Kidney (tissue), 14 donors: ENCODE results near the gene TAS2R9. TPM values are rescaled to one million over a fixed set of nuclear protein-coding genes. Genes with fewer than 3 reads are reported as not detected.

ENCODE experiments used
- DNase-seq, 5 donors: peaks; one replicate each; pipeline ENCODE4 v3.0.0-alpha.2; 2013 to 2020
- FAIRE-seq: peaks from 2 replicates; lab custom pipeline; 2012; peaks lifted over from hg19 to GRCh38; lab: Jason Lieb, UNC
- H3K27ac ChIP-seq, 2 donors: one replicate each; pipeline ENCODE4 v1.7.0; 2013; ENCODE audit warnings: low read depth in 2 of 2, low read length in 2 of 2, inconsistent platforms in 1 of 2
- H3K27me3 ChIP-seq: one replicate; pipeline ENCODE4 v1.7.1; 2013; ENCODE audit warnings: low read length, inconsistent platforms; ENCODE audit not compliant: control insufficient read depth, insufficient read depth
- H3K36me3 ChIP-seq, 3 donors: one replicate each; pipeline versions ENCODE4 v1.7.0 to v1.7.1; 2013; ENCODE audit warnings: low read length in 3 of 3, control low read depth in 1 of 3, inconsistent platforms in 1 of 3; ENCODE audit not compliant: insufficient read depth in 3 of 3, control insufficient read depth in 2 of 3
- H3K4me1 ChIP-seq, 3 donors: one replicate each; pipeline versions ENCODE4 v1.7.0 to v1.7.1; 2013; ENCODE audit warnings: low read length in 3 of 3, inconsistent platforms in 1 of 3, low read depth in 1 of 3; ENCODE audit not compliant: control insufficient read depth in 2 of 3, insufficient read depth in 2 of 3
- H3K4me3 ChIP-seq, 3 donors: one replicate each; pipeline versions ENCODE4 v1.7.0 to v1.8.1; 2013; ENCODE audit warnings: low read length in 3 of 3, control low read depth in 1 of 3, inconsistent platforms in 1 of 3
- H3K9ac ChIP-seq, 3 donors: one replicate each; pipeline versions ENCODE4 v1.7.0 to v1.7.1; 2013; ENCODE audit warnings: low read length in 3 of 3, control low read depth in 1 of 3, inconsistent platforms in 1 of 3
- H3K9me3 ChIP-seq, 3 donors: one replicate each; pipeline versions ENCODE4 v1.7.0 to v1.7.1; 2013; ENCODE audit warnings: low read length in 3 of 3, control low read depth in 1 of 3, inconsistent platforms in 1 of 3; ENCODE audit not compliant: control insufficient read depth in 2 of 3, insufficient read depth in 1 of 3
- CTCF ChIP-seq: IDR thresholded peaks from 3 replicates; pipeline ENCODE4 v1.5.1; 2012; ENCODE audit warnings: mild to moderate bottlenecking, moderate library complexity, borderline replicate concordance; ENCODE audit not compliant: insufficient read depth; ENCODE audit errors: extremely low read depth
- intact Hi-C: fragments of 100-400 bp; cut with DNase I; formaldehyde crosslinking; loops from one replicate; pipeline ENCODE4 v1.11.1; 2022
- polyA plus RNA-seq: library from polyadenylated mRNA; stranded (reverse); fragments of 350-450 nt; fragmentation: Illumina TruSeq; extraction: RNeasy Lipid Tissue Mini Kit (QIAGEN cat#74804); gene quantifications from one replicate; pipeline ENCODE4 v1.2.3, GENCODE V29; 2014; ENCODE audit warnings: low read depth, low replicate concordance; ENCODE audit not compliant: insufficient read depth
- total RNA-seq: library from RNA; stranded (reverse); fragmentation: NEBNext Ultra II Directional; extraction: Animal tissue kit (Norgen Biotek cat#: 25700); gene quantifications from one replicate; pipeline ENCODE4 v1.2.1, GENCODE V29; 2021
- donor health status: control.
- donor health status: control.
- donor health status: control.
- donor health status: control.
- donor health status: control.
- donor health status: DM: yes; HTN: yes; CAD: no.
- donor health status: Normal renal cell carcinoma (clear cell type).

Gene TAS2R9
- total and polyA plus RNA-seq, 2 donors from 2014 or later = not detected

GRCh38 chr12:10842862-10843261, 32.9 kb upstream of the TAS2R9 start:
- Histone ChIP-seq H3K36me3 (peaks cover 0 to 2% (median 0%) of the 10 kb centered on the region in 3 donors), H3K9me3 (no peaks in the 10 kb centered on the region), H3K9ac (no peak overlapping the region), H3K4me3 (no peak overlapping the region), H3K4me1 (no peaks in the 10 kb centered on the region), H3K27ac (no peak overlapping the region), H3K27me3 (no peaks in the 10 kb centered on the region)
- intact Hi-C loops = no loop called here
- DNase-seq = no peak
- TF ChIP-seq CTCF = no peak
- no peak for FAIRE-seq

- H3K4me1 ChIP-seq = no peaks in the 10 kb centered on the region
- intact Hi-C loops = no loop called here
- FAIRE-seq = no peak
- no peaks in the 10 kb centered on the region for H3K9me3 ChIP-seq
- no peaks in the 10 kb centered on the region for H3K27me3 ChIP-seq
- no peak overlapping the region for H3K9ac ChIP-seq
- no peaks in the 10 kb centered on the region for H3K36me3 ChIP-seq
- TF ChIP-seq CTCF = no peak
- H3K27ac ChIP-seq = no peak overlapping the region
- no peak overlapping the region for H3K4me3 ChIP-seq
- no peak for DNase-seq
Observed at GRCh38 chr12:10838461-10838860, 28.5 kb upstream of the TAS2R9 start.

GRCh38 chr12:10829994-10830393, 20.0 kb upstream of the TAS2R9 start:
- intact Hi-C loops = no loop called here
- H3K4me1 ChIP-seq = no peaks in the 10 kb centered on the region
- no peak for FAIRE-seq
- no peaks in the 10 kb centered on the region for H3K27me3 ChIP-seq
- no peak overlapping the region for H3K9ac ChIP-seq
- no peaks in the 10 kb centered on the region for H3K9me3 ChIP-seq
- no peak overlapping the region for H3K4me3 ChIP-seq
- no peak for DNase-seq
- TF ChIP-seq CTCF = no peak
- H3K27ac ChIP-seq = no peak overlapping the region
- H3K36me3 ChIP-seq = no peaks in the 10 kb centered on the region

- Histone ChIP-seq H3K4me1 (no peaks in the 10 kb centered on the region), H3K27me3 (no peaks in the 10 kb centered on the region), H3K9me3 (no peaks in the 10 kb centered on the region), H3K27ac (no peak within 1 kb of the TSS), H3K36me3 (no peaks in the 10 kb centered on the region), H3K4me3 (no peak within 1 kb of the TSS), H3K9ac (no peak within 1 kb of the TSS)
- intact Hi-C loops = no loop called here
- no peak for DNase-seq
- FAIRE-seq = no peak
- no peak for TF ChIP-seq CTCF
Observed at GRCh38 chr12:10826258-10826657, 16.3 kb upstream of the TAS2R9 start, which contains the start of gene TAS2R10. Gene TAS2R10 (minus strand): TSS chr12:10826358. CDS start chr12:10826269, 89 bp downstream.
